WERI-Rb-1 (cell line): Measurements from ENCODE around the gene CCDC186.

Experiments used
- DNase-seq: peaks from one replicate; pipeline ENCODE4 v3.0.0-alpha.2; 2020
- H3K27ac ChIP-seq: fragments of 250-450 bp; sonication (Bioruptor Pico); 2 replicates; pipeline ENCODE4 v1.5.1; 2020; ENCODE audit warnings: mild to moderate bottlenecking, moderate library complexity
- H3K27me3 ChIP-seq: fragments of 250-450 bp; sonication (Bioruptor Pico); 2 replicates; pipeline ENCODE4 v1.5.1; 2021; ENCODE audit warnings: mild to moderate bottlenecking, low read depth, moderate library complexity; ENCODE audit not compliant: insufficient read depth, severe bottlenecking
- H3K36me3 ChIP-seq: fragments of 250-450 bp; sonication (Bioruptor Pico); 2 replicates; pipeline ENCODE4 v1.5.1; 2020; ENCODE audit warnings: mild to moderate bottlenecking, moderate library complexity
- H3K4me3 ChIP-seq: 2 replicates; pipeline ENCODE4 v1.5.1; 2011; ENCODE audit warnings: low read depth, mild to moderate bottlenecking, control low read depth, low read length
- H3K9me3 ChIP-seq: fragments of 250-450 bp; sonication (Bioruptor Pico); 2 replicates; pipeline ENCODE4 v1.5.1; 2021; ENCODE audit warnings: mild to moderate bottlenecking, moderate library complexity; ENCODE audit not compliant: severe bottlenecking
- CTCF ChIP-seq: IDR thresholded peaks from 2 replicates; pipeline ENCODE4 v1.5.1; 2011; ENCODE audit warnings: low read depth, mild to moderate bottlenecking, control low read depth, inconsistent platforms, low read length

Gene CCDC186

GRCh38 chr10:114095559-114096337, 78.3 kb downstream of the CCDC186 start:
- Histone ChIP-seq H3K27me3 (no peaks in the 10 kb centered on the region), H3K9me3 (no peaks in the 10 kb centered on the region), H3K27ac (no peak overlapping the region), H3K4me3 (no peak overlapping the region), H3K36me3 (no peaks in the 10 kb centered on the region)
- no peak for TF ChIP-seq CTCF
- no peak for DNase-seq

- TF ChIP-seq CTCF = no peak
- Histone ChIP-seq H3K27ac (no peak overlapping the region), H3K4me3 (no peak overlapping the region), H3K36me3 (no peaks in the 10 kb centered on the region), H3K9me3 (no peaks in the 10 kb centered on the region), H3K27me3 (no peaks in the 10 kb centered on the region)
- DNase-seq = no peak
Measured at GRCh38 chr10:114094795-114095194, 79.2 kb downstream of the CCDC186 start.

GRCh38 chr10:114087655-114088054, 86.3 kb downstream of the CCDC186 start:
- H3K9me3 ChIP-seq = no peaks in the 10 kb centered on the region
- no peaks in the 10 kb centered on the region for H3K36me3 ChIP-seq
- H3K4me3 ChIP-seq = no peak overlapping the region
- TF ChIP-seq CTCF = no peak
- no peaks in the 10 kb centered on the region for H3K27me3 ChIP-seq
- H3K27ac ChIP-seq = no peak overlapping the region
- no peak for DNase-seq

- Histone ChIP-seq H3K4me3 (no peak overlapping the region), H3K36me3 (no peaks in the 10 kb centered on the region), H3K9me3 (no peaks in the 10 kb centered on the region), H3K27me3 (no peaks in the 10 kb centered on the region), H3K27ac (no peak overlapping the region)
- TF ChIP-seq CTCF = no peak
- DNase-seq = no peak
Measured at GRCh38 chr10:114087255-114087654, 86.7 kb downstream of the CCDC186 start.

- Histone ChIP-seq H3K9me3 (no peaks in the 10 kb centered on the region), H3K36me3 (no peaks in the 10 kb centered on the region), H3K27ac (no peak overlapping the region), H3K27me3 (no peaks in the 10 kb centered on the region), H3K4me3 (no peak overlapping the region)
- DNase-seq = no peak
- TF ChIP-seq CTCF = no peak
Measured at GRCh38 chr10:114084215-114084614, 89.8 kb downstream of the CCDC186 start.

GRCh38 chr10:114083040-114083439, 91.0 kb downstream of the CCDC186 start:
- no peak for DNase-seq
- Histone ChIP-seq H3K27ac (no peak overlapping the region), H3K4me3 (no peak overlapping the region), H3K36me3 (no peaks in the 10 kb centered on the region), H3K27me3 (no peaks in the 10 kb centered on the region), H3K9me3 (no peaks in the 10 kb centered on the region)
- no peak for TF ChIP-seq CTCF
